Stimulated activated CD4-positive, alpha-beta T cell treated with anti-CD3 and anti-CD28 coated beads, TNF-alpha, amount 100 ng/mL, for 48 hours (primary cell): ENCODE results near the gene SPRR1A.
"Not testable (repeated sequence)": the region's sequence is repeated elsewhere in the genome, so short reads cannot be mapped to it uniquely, and the experiment has no call there.

ENCODE experiments used
- DNase-seq, 3 donors: peaks; one replicate each; pipeline ENCODE4 v3.0.0-alpha.2; 2020; ENCODE audit warnings: low read depth in 3 of 3

SPRR1A gene

GRCh38 chr1:152972196-152972886 lies 11.5 kb upstream of the SPRR1A start:
- DNase-seq = no peak

DNA sequence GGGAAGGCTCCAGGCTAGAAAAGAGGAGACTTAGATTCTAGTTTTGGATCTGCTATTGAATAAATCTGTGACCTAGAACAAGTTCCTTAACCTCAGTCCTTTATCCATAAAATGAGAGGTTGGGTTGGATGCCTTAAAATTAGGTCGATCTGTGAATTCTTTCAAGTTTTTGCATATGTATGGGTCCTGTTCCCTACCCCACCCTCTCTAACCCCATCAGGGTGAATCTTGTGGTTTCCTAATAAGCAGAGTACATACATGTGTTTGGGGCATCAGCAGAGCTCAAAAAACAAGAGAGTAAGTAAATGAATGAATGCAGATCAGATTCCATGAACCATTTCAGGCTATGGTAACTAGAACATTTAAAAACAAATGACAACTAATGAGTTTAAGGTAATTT lies 7.2 kb upstream of the SPRR1A start:
- no peak for DNase-seq

- no peak for DNase-seq
These were observed 6.3 kb upstream of the SPRR1A start for GRCh38 chr1:152977614-152978013.

DNA sequence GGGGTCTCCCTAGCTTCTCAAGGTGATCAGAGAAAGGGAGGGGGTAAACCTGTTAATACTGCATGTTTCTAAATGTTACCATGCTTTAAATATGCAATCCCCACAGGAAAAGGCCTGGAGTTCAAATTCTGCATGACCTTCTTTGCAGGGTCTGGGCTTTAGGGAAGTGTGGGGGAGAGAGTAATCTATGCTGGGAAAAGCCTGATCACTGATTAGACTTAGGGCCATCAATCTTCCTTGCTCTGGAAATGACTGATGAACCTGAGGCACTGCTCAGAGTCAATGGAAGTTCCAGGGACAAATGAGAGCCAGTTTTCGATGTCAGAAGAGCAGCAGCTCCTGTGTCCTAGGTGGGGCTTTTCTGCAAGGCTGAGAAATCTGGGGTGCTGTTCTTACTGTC lies 3.2 kb upstream of the SPRR1A start:
- no peak for DNase-seq

DNA sequence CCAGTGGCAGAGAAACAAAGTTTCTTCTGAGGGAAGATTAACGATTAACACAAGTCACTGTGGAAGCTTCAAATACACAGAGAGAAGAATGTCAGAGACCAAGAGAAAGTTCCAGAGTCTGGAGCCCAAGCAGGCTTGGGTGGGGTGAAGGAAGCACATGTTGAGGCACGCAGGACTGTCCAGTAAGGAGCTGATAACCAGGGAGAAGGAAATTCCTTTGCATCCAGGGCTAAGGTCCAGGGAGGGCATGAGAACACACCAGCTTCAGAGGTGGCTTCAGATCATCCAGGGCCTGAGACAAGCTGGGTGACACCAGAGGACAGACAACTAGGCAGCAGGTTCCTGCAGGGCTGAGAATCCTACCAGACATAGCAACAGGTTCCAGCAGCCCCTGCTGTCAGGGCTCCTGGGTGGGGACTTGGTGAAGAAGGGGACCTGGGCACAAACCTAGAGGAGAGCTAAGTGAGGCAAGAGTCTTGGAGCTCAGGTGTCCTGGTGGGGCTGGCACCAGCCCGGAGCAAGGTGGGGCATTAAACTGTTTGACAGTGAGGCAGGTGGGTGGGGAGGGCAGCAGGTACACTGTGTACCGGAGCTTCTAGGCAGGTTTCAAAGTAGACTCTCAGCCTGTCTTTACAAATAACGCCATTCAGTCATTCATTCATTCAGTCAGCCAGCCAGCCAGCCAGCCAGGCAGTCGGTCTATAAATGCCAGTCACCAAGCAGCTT lies 2.6 kb upstream of the SPRR1A start:
- no peak for DNase-seq

DNA sequence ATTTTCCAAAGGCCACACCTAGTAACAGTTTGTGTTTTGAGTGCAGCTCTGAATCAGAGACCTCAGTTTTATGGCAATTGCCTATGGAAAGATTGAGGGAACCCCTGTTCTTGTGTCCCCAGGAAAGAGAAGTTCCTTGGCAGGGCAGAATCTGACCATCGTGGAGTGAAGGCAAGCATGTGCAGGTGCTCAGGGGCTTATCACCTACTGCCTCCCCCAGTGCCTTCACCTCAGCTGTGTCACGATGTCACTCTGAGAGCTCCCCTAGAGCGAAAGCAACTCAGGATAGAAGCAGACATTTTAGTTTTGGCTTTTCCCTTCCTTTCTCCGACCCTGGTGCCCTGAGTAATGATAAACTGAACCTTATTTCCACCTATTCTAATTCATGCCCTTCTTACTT lies 1.8 kb upstream of the SPRR1A start:
- no peak for DNase-seq

DNA sequence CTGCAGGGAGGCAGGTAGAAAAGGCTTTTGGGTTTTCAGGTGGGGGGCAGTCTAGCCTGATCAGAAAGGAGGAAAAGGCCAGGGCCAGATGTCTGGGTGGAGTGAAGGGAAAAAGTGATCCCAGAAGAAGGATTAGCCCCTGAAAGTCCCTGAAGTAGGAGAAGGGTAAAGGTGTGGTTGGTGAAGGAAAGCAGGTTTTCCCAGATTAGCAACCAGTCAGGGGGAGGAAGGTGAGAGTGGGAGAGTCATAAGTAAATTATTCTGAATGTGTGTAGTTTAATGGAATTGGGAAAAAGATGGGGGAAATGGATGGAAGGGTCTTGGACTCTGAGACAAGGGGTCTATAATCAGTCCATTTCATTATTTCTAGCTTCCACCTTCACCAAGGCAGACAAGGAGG lies 647 bp upstream of the SPRR1A start:
- DNase-seq = no peak

DNA sequence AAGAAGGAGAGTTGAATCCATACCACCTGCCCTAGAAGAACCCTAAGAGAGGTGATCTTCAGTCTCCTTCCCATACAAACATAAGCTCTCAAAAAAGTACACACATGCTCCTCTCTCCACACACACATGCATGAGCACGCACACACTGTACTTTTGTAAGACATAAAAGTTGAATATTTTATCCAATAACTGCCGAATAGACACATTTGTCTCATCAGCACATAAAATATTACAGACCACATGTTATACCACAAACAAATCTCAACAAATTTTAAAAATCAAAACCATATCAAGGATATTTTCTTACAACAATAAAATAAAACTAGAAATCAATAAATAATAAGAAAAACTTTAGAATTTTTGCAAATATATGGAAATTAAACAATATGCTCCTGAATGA lies 2.7 kb downstream of the SPRR1A start:
- no peak for DNase-seq

DNA sequence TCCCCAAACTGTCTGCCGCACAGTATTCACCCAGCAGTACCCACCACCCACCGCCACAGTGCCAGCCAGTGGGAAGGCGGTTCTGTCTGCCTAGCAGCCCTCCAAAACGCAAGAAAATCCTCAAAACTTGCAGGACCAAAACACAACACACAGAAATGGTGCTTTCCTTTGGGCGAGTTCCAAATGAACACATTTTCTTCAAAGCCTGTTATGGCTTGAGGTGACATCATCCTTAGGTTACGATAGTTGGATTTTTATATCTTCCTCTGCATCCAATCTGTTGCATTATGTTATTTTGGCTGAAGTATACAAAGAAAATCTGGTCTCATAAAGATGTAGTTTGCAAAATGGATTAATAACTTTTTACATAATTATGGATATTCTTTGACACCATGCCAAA lies 9.3 kb downstream of the SPRR1A start:
- DNase-seq = no peak

DNA sequence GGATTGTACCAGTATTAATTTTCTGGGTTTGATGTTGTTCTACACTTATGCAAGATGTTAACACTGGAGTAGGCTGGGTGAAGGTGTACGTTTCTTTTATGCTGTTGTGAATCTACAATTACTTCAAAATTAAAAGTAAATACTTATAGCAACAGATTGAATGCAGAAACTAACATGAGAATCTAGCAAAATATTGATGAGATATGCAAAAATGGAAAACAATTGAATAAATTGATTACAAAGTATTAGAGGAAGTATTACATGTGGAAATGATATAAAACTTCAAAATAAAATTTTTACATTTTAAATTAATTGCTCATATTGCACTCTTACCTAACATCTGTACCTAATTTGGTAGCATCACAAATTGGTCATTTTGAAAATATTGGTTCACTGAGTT lies 12.0 kb downstream of the SPRR1A start:
- no peak for DNase-seq

DNA sequence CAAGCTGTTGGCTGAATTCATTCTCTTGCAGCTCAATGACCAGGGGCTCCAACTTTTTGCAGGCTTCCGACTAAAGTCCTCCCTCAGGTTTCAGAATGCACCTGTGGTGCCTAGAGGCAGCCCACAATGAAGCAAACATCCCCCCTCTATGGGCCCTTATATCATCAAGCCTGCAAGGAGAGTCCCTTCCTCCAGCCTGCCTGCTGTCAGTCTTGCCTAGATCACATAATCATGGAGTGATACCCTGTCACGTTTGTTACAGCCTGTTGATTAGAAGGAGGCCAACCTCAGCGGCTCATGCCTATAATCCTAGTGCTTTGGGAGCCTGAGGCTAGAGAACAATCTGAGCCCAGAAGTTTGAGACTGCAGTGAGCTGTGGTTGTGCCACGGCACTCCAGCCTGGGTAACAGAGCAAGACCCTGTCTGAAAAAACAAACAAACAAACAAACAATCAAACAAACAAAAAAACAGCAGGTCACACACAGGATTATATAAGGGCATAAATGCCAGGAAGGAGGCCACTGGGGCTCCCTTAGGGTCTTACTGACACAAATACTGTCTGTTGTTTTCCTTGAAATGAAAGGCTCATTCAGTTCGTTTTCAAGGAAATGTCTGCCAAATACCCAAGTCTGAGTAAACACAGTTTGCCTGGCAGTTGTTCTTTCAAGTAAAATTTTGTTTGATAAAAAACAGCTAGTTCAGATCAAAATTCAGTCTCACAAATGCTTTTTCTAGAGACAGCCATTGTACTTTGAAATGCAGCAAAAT lies 12.9 kb downstream of the SPRR1A start:
- DNase-seq = no peak

- no peak for DNase-seq
These were observed 14.0 kb downstream of the SPRR1A start for GRCh38 chr1:152997901-152998300.

GRCh38 chr1:152998476-152998875 lies 14.6 kb downstream of the SPRR1A start:
- no peak for DNase-seq

DNA sequence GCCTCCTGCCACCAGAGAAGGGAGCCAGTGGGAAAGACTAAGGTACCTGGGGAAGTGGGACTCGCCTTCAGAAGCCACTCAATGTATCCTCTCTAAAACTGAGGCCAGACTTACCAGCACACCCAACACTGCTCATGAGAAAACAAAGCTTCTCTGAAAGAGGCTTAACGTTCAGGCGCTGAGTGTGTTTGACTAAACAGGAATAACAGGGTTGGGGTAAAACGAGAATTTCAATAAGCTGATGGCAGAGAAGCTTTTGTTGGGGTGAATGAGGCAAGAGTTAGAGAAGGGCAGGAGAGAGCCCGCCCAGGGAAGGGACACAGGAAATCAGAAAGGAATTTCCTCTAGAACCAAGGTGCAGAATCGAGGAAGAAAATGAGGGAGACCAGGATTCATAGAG lies 15.9 kb downstream of the SPRR1A start:
- no peak for DNase-seq

DNA sequence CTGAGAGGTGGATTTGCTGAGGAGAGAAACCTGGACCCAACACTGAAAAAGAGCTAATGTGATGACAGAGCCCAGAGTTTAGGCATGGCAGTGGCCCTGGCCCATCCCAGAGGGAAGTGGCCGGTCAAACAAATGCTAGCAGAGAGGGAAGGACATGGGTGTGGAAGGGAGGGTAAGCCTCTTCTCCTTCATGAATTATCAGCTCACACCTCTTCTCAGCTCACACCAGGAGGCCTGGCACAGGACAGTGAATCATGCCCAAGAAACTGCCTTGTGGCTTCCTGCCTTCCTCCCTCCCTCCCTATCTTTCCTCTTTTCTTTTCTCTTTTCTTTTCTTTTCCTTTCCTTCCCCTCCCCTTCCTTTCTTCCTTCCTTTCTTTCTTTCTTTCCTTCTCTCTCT lies 16.4 kb downstream of the SPRR1A start:
- DNase-seq = no peak

DNA sequence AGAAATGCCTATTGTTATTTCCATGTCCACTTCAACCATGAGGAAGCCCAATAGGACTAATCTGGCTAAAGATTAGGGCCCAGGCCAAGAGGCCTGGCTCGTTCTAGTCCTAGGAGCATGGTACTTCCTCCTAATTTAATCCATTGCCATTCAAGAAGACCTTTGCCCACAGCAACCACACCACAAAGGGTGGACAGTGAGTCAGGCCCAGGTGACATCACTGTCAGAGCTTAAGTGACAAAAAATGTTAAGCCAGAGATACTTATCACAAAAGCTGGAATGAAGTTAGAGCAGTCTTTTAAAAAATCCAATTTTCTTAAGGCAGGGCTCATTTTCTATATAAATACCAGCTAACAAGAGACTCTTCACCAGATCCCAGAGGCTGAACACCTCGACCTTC lies 17.5 kb downstream of the SPRR1A start, which contains the start of gene SPRR3:
SPRR3 (plus strand) TSS at position 368 of the 400 bp plus-strand sequence. CDS start 1,272 bp downstream, outside the sequence.
- DNase-seq = no peak

- DNase-seq = not testable (repeated sequence)
These were observed 27.4 kb downstream of the SPRR1A start for GRCh38 chr1:153011235-153011758.

GRCh38 chr1:153021829-153022228 lies 37.9 kb downstream of the SPRR1A start:
- DNase-seq = not testable (repeated sequence)

GRCh38 chr1:153022340-153022739 lies 38.5 kb downstream of the SPRR1A start:
- DNase-seq = not testable (repeated sequence)

- no peak for DNase-seq
These were observed 39.2 kb downstream of the SPRR1A start for GRCh38 chr1:153023109-153023508.

DNA sequence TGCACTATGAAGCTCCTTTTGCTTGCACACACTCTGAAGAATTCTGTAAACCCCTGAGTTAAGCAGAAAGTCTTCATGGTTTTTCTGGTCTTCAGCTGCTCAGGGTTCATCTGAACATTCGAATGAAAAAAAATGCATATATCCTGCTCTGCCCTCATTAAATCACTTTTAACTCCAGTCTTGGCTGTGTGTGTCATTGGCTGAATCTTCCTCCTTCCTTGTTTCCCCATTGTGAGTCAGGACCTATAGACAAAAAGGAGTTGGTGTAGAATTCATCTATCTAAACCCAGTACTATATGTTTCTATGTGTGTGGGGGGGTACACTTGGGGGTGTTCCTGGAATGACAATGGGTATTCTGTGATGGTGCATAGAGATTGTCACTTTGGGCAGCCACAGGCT lies 40.5 kb downstream of the SPRR1A start:
- DNase-seq = no peak

GRCh38 chr1:153025797-153026196 lies 41.9 kb downstream of the SPRR1A start:
- no peak for DNase-seq
